Islet precursor cell (in vitro differentiated cells): ENCODE results near the gene SMAD6.

Source experiments
- DNase-seq: peaks from one replicate; pipeline ENCODE4 v3.0.0-alpha.2; 2018

SMAD6 gene

GRCh38 chr15:66704019-66704802 lies 2.2 kb downstream of the SMAD6 start:
- DNase-seq, result no peak

- no peak for DNase-seq
Observed at GRCh38 chr15:66704803-66705153, 2.7 kb downstream of the SMAD6 start.

GRCh38 chr15:66705277-66706146 lies 3.5 kb downstream of the SMAD6 start:
- no peak for DNase-seq

GRCh38 chr15:66706225-66706732 lies 4.2 kb downstream of the SMAD6 start:
- DNase-seq, result no peak

GRCh38 chr15:66706840-66707239 lies 4.8 kb downstream of the SMAD6 start:
- DNase-seq, result no peak

GRCh38 chr15:66707310-66708082 lies 5.5 kb downstream of the SMAD6 start:
- DNase-seq, result peak; percentile 94

GRCh38 chr15:66708389-66708788 lies 6.4 kb downstream of the SMAD6 start:
- DNase-seq, result no peak

GRCh38 chr15:66709884-66710283 lies 7.8 kb downstream of the SMAD6 start:
- no peak for DNase-seq

GRCh38 chr15:66711260-66711659 lies 9.2 kb downstream of the SMAD6 start:
- no peak for DNase-seq

GRCh38 chr15:66711862-66712261 lies 9.8 kb downstream of the SMAD6 start:
- no peak for DNase-seq

GRCh38 chr15:66713843-66714508 lies 11.9 kb downstream of the SMAD6 start:
- no peak for DNase-seq

GRCh38 chr15:66714543-66714981 lies 12.5 kb downstream of the SMAD6 start:
- no peak for DNase-seq

- DNase-seq, result no peak
Observed at GRCh38 chr15:66715181-66715624, 13.2 kb downstream of the SMAD6 start.

GRCh38 chr15:66715720-66716655 lies 14.0 kb downstream of the SMAD6 start:
- no peak for DNase-seq

GRCh38 chr15:66716656-66717020 lies 14.6 kb downstream of the SMAD6 start:
- DNase-seq, result no peak

GRCh38 chr15:66718220-66718988 lies 16.4 kb downstream of the SMAD6 start:
- peak; percentile 71 for DNase-seq

GRCh38 chr15:66719471-66719870 lies 17.4 kb downstream of the SMAD6 start:
- no peak for DNase-seq

GRCh38 chr15:66720206-66721010 lies 18.4 kb downstream of the SMAD6 start:
- DNase-seq, result no peak

GRCh38 chr15:66721020-66721419 lies 19.0 kb downstream of the SMAD6 start:
- DNase-seq, result no peak

- DNase-seq, result no peak
Observed at GRCh38 chr15:66721501-66721937, 19.5 kb downstream of the SMAD6 start.
